ENCODE data around the gene ODF4. TPM values are rescaled to one million over a fixed set of nuclear protein-coding genes. Genes with fewer than 3 reads are reported as not detected.

Gene ODF4
- polyA plus RNA-seq, 1 experiment: not detected

DNA sequence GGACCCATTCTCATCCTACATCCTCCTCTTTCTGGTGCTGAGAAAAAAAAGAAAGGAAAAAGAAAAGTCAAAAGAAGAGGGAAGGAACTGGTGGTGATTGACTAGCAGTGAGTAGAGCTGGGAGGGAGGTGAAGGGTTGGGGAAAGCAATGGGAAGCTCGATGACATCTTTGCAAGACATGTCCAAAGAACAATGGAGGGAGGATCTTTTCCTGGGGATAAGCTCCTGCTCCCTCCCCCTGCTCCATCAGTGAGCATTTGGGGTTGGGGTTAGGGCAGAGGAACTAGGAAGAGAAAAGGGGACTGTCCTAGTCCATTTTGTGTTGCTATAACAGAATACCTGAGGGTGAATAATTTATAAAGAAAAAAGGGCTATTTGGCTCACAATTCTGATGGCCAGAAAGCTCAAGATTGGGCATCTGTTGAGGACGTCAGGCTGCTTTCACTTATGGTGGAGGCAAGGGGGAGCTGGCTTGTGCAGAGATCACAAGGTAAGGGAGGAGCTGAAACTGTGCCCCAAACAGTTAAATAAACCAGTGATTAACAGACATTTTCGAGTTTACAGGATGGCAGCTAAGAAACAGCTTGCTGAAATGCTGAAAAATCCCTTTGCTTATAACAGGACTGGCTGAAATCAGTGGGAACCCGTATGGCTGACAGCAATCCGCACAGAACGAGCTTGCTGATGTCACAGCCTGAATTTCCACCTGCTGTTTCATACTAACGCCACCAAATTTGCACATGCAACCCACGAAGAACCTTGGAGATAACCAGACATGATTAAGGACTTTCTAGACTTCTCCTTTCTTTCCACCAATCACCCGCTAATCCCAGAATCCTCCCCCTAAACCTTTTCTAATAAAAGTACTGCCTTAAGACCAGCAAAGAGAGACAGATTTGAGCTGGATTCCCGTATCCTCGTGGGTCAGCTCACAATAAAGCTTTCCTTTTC is 1.6 kb upstream of the ODF4 start:
- Histone ChIP-seq H3K36me3 (ENCODE audit: control insufficient read depth, insufficient read depth, low read length) (no peaks in the 10 kb centered on the region), H3K4me3 (ENCODE audit: low read depth, low read length) (no peak overlapping the region), H3K27me3 (ENCODE audit: control insufficient read depth, insufficient read depth, low read length) (no peaks in the 10 kb centered on the region; the same call in 1 of the 2 replicates)
- ChIA-PET CTCF (interaction anchor here (0.6 to 1.4 kb wide), 7 partner anchors 9 to 408 kb away, joined by 3 to 5 read pairs (median 3); no protein-coding TSS in a partner anchor), POLR2A (no interaction called here)
- no peak for DNase-seq (ENCODE audit: low read depth)
- TF ChIP-seq, protein P1, sequence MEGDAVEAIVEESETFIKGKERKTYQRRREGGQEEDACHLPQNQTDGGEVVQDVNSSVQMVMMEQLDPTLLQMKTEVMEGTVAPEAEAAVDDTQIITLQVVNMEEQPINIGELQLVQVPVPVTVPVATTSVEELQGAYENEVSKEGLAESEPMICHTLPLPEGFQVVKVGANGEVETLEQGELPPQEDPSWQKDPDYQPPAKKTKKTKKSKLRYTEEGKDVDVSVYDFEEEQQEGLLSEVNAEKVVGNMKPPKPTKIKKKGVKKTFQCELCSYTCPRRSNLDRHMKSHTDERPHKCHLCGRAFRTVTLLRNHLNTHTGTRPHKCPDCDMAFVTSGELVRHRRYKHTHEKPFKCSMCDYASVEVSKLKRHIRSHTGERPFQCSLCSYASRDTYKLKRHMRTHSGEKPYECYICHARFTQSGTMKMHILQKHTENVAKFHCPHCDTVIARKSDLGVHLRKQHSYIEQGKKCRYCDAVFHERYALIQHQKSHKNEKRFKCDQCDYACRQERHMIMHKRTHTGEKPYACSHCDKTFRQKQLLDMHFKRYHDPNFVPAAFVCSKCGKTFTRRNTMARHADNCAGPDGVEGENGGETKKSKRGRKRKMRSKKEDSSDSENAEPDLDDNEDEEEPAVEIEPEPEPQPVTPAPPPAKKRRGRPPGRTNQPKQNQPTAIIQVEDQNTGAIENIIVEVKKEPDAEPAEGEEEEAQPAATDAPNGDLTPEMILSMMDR (IDR thresholded peaks at IDR 0.05; ENCODE audit: insufficient read depth, low read depth, low read length): no peak

DNA sequence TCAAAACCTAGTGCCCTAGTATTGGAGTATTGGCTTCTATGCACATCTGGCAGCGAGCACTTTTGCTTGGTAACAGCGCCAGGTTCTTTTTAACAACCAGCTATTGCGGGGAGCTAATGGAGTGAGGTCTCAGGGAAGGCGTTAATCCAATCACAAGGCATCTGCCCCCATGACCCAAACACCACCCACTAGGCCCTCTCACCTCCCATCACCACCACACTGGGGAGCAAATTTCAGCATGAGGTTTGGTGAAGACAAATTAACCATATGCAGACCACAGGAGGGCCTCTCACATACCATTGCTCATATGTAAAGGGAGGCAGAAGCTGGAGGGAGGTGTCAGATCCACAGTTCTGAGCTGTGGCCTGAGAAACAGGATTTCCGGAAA is 893 bp upstream of the ODF4 start:
- ChIA-PET CTCF (interaction anchor here (1.3 to 1.4 kb wide), 3 partner anchors 8 to 408 kb away, joined by 3 to 5 read pairs (median 4); no protein-coding TSS in a partner anchor), POLR2A (no interaction called here)
- Histone ChIP-seq H3K36me3 (ENCODE audit: control insufficient read depth, insufficient read depth, low read length) (no peaks in the 10 kb centered on the region), H3K27me3 (ENCODE audit: control insufficient read depth, insufficient read depth, low read length) (no peaks in the 10 kb centered on the region; the same call in 1 of the 2 replicates), H3K4me3 (ENCODE audit: low read depth, low read length) (no peak overlapping the region)
- TF ChIP-seq, protein P1 (IDR thresholded peaks at IDR 0.05; ENCODE audit: insufficient read depth, low read depth, low read length): no peak
- no peak for DNase-seq (ENCODE audit: low read depth)

DNA sequence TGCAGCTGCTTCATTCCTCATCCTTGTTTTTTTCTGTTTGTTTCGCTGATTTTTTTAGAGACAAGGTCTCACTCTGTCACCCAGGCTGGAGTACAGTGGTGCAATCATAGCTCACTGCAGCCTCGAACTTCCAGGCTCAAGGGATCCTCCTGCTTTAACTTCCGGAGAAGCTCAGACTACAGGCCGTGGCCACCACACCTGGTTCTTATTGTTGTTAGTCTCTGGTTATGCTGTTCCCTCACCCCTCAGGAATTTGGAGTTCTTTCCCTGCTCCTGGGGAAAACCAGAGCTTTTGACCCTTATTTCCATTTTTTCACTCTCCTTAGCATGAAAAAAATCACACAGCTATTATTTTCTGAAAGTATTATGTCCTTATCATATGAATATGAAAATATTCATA is 1.8 kb downstream of the ODF4 start:
- no peaks in the 10 kb centered on the region for H3K36me3 ChIP-seq (ENCODE audit: control insufficient read depth, insufficient read depth, low read length)
- ChIA-PET CTCF (interaction anchor here (0.6 to 1.1 kb wide), 3 partner anchors 9 to 83 kb away, joined by 3 read pairs; no protein-coding TSS in a partner anchor), POLR2A (no interaction called here)
- peaks cover 8% of the 10 kb centered on the region for H3K27me3 ChIP-seq (ENCODE audit: control insufficient read depth, insufficient read depth, low read length)
- no peak for DNase-seq (ENCODE audit: low read depth)
- H3K4me3 ChIP-seq (ENCODE audit: low read depth, low read length): no peak overlapping the region
- TF ChIP-seq, protein P1 (IDR thresholded peaks at IDR 0.05; ENCODE audit: insufficient read depth, low read depth, low read length): no peak

DNA sequence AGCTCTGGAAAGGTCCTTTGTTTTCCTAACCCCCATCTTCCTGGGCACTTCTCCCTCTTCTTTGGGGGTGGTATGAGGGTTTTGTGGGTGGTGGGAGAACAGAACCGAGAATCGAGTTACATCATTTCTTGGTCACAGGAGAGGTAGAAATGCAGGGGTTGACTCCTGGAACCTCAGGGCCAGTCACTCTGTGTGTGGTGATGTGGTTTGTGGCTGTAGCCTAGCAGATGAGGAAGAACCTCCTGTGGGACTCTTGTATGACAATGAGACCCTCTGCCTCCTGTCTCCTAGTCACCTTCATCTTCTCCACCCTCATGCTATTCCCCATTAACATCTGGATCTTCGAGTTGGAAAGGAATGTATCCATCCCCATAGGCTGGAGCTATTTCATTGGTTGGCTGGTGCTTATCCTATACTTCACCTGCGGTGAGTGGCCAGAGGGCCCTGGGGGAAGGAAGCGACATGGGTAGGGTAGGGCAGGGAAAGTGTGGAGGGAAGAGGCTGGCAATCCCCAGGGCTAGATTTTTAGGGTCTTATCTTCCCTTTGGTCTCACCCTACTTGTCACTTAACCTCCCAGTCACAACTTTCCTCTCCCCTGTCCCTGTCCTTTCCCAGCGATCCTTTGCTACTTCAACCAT is 5.5 kb downstream of the ODF4 start:
- peaks cover 9% of the 10 kb centered on the region for H3K27me3 ChIP-seq (ENCODE audit: control insufficient read depth, insufficient read depth, low read length)
- CTCF ChIA-PET: interaction anchor here (1.2 kb wide), 1 partner anchor 10 kb away, joined by 4 read pairs; no protein-coding TSS in a partner anchor
- POLR2A ChIA-PET: no interaction called here
- no peak overlapping the region for H3K4me3 ChIP-seq (ENCODE audit: low read depth, low read length)
- TF ChIP-seq, protein P1 (IDR thresholded peaks at IDR 0.05; ENCODE audit: insufficient read depth, low read depth, low read length): no peak
- no peaks in the 10 kb centered on the region for H3K36me3 ChIP-seq (ENCODE audit: control insufficient read depth, insufficient read depth, low read length)
- DNase-seq (ENCODE audit: low read depth): no peak
